ENCODE measurements around the gene CMIP.

The CMIP gene

GRCh38 chr16:81558444-81559175, 114.0 kb downstream of the CMIP start:
- no peak overlapping the region for H3K4me3 ChIP-seq (ENCODE audit: low read depth, low read length)
- TF ChIP-seq CTCF (IDR thresholded peaks at IDR 0.05; ENCODE audit: low read depth, low read length): no peak

GRCh38 chr16:81560979-81561657, 116.5 kb downstream of the CMIP start:
- no peak for TF ChIP-seq CTCF (IDR thresholded peaks at IDR 0.05; ENCODE audit: low read depth, low read length)

GRCh38 chr16:81562174-81562849, 117.7 kb downstream of the CMIP start:
- TF ChIP-seq CTCF (IDR thresholded peaks at IDR 0.05; ENCODE audit: low read depth, low read length): no peak
- H3K4me3 ChIP-seq (ENCODE audit: low read depth, low read length): no peak overlapping the region

More at GRCh38 chr16:81560979-81561657, 116.5 kb downstream of the CMIP start:
- H3K4me3 ChIP-seq (ENCODE audit: low read depth, low read length): no peak overlapping the region

GRCh38 chr16:81562926-81563325, 118.3 kb downstream of the CMIP start:
- H3K4me3 ChIP-seq (ENCODE audit: low read depth, low read length): no peak overlapping the region
- no peak for TF ChIP-seq CTCF (IDR thresholded peaks at IDR 0.05; ENCODE audit: low read depth, low read length)

- H3K4me3 ChIP-seq (ENCODE audit: low read depth, low read length): no peak overlapping the region
- no peak for TF ChIP-seq CTCF (IDR thresholded peaks at IDR 0.05; ENCODE audit: low read depth, low read length)
Observed at GRCh38 chr16:81564421-81564911, 119.9 kb downstream of the CMIP start.

- TF ChIP-seq CTCF (IDR thresholded peaks at IDR 0.05; ENCODE audit: low read depth, low read length): no peak
- no peak overlapping the region for H3K4me3 ChIP-seq (ENCODE audit: low read depth, low read length)
Observed at GRCh38 chr16:81565321-81566028, 120.9 kb downstream of the CMIP start.
